GM12801 (cell line): Measurements from ENCODE around the gene CTSD.

ENCODE experiments used
- CTCF ChIP-seq: IDR thresholded peaks from one replicate; pipeline ENCODE4 v1.5.1; 2011; ENCODE audit warnings: control low read depth; ENCODE audit not compliant: insufficient read length; ENCODE audit errors: extremely low read depth

CTSD gene

GRCh38 chr11:1784761-1785650, 21.3 kb upstream of the CTSD start:
- no peak for TF ChIP-seq CTCF

GRCh38 chr11:1783725-1784529, 20.2 kb upstream of the CTSD start:
- no peak for TF ChIP-seq CTCF

- TF ChIP-seq CTCF = no peak
Measured at GRCh38 chr11:1782831-1783724, 19.4 kb upstream of the CTSD start.

GRCh38 chr11:1782031-1782590, 18.4 kb upstream of the CTSD start:
- TF ChIP-seq CTCF = no peak

GRCh38 chr11:1781593-1781975, 17.9 kb upstream of the CTSD start:
- TF ChIP-seq CTCF = no peak

GRCh38 chr11:1780700-1781592, 17.2 kb upstream of the CTSD start:
- no peak for TF ChIP-seq CTCF
